Testis (tissue), 2 donors: Measurements from ENCODE around the gene TPRG1.

Experiments
- CTCF ChIP-seq, 3 experiments: fragments of 450-650 bp in 2 of 3; fragments of 200-600 bp in 1 of 3; sonication (generic) in 1 of 3; IDR thresholded peaks; one replicate each; pipeline ENCODE4 v1.5.1; 2016 to 2019; ENCODE audit warnings: antibody characterized with exemption in 3 of 3, mild to moderate bottlenecking in 2 of 3, moderate library complexity in 1 of 3
- POLR2A ChIP-seq: fragments of 450-650 bp; IDR thresholded peaks from one replicate; pipeline ENCODE4 v1.6.1; 2017; ENCODE audit warnings: antibody characterized with exemption, mild to moderate bottlenecking, moderate library complexity

DNA sequence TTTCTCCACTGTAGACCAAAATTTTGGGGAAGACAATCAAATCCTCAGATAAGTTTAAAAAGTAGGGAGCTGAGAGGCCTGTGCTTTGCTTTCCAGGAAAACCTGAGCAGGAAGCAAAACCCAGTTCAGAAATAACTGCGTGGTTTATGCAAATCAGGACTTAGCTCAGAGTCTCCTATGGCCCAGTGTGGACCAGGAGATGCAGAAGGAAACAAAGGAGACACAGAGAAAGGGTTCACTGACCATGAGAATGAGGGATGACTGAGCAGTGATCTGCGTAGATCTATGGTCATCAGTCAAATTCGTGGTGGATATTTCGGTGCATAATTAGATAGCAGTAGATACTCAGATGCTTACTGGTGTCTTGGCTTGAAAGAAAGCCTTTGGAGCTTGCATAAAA is 196.6 kb downstream of the TPRG1 start:
- TF ChIP-seq CTCF (IDR thresholded peaks at IDR 0.05) (no peak), POLR2A (no peak)
